ENCODE measurements around the gene TCTN1. TPM values are rescaled to one million over a fixed set of nuclear protein-coding genes. Genes with fewer than 3 reads are reported as not detected.

TCTN1 gene
- total RNA-seq, 1 donor from 2014 or later = 14.8 TPM

Other genes starting within 250 kb of the TCTN1 start
- gene ANAPC7, start 210.4 kb upstream of the TCTN1 start, total RNA-seq = 15.5 TPM
- 54.0 TPM for gene ARPC3, start 163.8 kb upstream of the TCTN1 start, total RNA-seq
- 16.6 TPM for gene GPN3, start 145.9 kb upstream of the TCTN1 start, total RNA-seq
- 2.2 TPM for gene FAM216A, start 145.3 kb upstream of the TCTN1 start, total RNA-seq
- gene VPS29, start 112.0 kb upstream of the TCTN1 start, total RNA-seq = 42.3 TPM
- 0.25 TPM for gene RAD9B, start 111.8 kb upstream of the TCTN1 start, total RNA-seq
- 12.7 TPM for gene PPTC7, start 30.8 kb upstream of the TCTN1 start, total RNA-seq
- 1.5 TPM for gene HVCN1, start 75.0 kb downstream of the TCTN1 start, total RNA-seq
- 42.8 TPM for gene PPP1CC, start 128.8 kb downstream of the TCTN1 start, total RNA-seq
- not detected for gene CCDC63, start 232.9 kb downstream of the TCTN1 start, total RNA-seq

All from left lobe of liver (tissue), 1 donor.